ENCODE data around the gene DRC7.

Gene DRC7

GRCh38 chr16:57781349-57781740, 86.7 kb downstream of the DRC7 start:
- no peak for TF ChIP-seq CTCF (IDR thresholded peaks at IDR 0.05; ENCODE audit: insufficient read depth, low read length, missing control alignments)
- H3K4me3 ChIP-seq (ENCODE audit: low read depth, low read length) = no peak overlapping the region
- POLR2A ChIA-PET = no interaction called here
- CTCF ChIA-PET = interaction anchor here (0.8 to 2.2 kb wide), 4 partner anchors 20 to 206 kb away, joined by 3 to 6 read pairs (median 4); no protein-coding TSS in a partner anchor
- DNase-seq (ENCODE audit: low read depth, low spot score) = no peak
